Effector CD8-positive, alpha-beta T cell (primary cell): ENCODE results near the gene CD300C.
"Not testable (repeated sequence)": the region's sequence is repeated elsewhere in the genome, so short reads cannot be mapped to it uniquely, and the experiment has no call there.

Experiments used
- DNase-seq: peaks from one replicate; lab custom pipeline; 2025; lab: John Stamatoyannopoulos, UW

Gene CD300C

DNA sequence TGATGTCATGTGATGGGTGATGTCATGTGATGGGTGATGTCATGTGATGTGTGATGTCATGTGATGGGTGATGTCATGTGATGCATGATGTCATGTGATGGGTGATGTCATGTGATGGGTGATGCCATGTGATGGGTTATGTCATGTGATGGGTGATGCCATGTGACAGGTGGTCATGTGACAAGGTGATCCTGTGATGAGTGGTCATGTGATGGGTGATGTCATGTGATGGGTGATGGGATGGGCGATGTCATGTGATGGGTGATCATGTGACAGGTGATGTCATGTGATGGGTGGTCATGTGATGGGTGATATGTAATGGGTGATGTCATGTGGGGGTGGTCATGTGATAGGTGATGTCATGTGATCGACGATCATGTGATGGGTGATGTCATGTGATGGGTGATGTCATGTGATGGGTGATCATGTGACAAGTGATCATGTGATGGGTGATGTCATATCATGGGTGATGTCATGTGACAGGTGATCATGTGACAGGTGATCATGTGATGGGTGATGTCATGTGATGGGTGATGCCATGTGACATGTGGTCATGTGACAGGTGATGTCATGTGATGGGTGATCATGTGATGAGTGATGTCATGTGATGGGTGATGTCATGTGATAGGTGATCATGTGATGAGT is 31.8 kb downstream of the CD300C start:
- peak; percentile 54 for DNase-seq

DNA sequence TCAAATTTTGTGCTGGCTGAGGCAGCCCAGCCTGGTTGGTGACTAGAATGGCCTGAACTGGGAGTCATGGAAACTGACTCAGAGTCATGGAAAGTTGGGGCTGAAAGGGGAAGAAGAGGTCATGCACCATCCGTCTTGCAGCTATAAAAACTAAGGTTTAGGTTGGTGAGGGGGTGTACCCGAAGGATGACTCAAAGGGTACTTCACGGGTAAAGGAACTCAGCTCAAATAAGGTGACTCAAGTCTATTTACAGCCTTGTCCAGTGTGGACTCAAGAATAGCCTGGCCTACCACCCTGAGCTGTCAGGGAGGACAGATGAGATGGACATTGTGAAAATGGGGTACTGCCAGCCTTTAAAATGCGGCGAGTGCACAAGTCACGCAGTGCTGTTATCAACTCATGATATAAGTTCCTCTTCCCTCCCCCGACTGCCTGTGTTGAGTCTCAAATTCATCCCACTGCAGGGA is 33.3 kb downstream of the CD300C start:
- DNase-seq: no peak

DNA sequence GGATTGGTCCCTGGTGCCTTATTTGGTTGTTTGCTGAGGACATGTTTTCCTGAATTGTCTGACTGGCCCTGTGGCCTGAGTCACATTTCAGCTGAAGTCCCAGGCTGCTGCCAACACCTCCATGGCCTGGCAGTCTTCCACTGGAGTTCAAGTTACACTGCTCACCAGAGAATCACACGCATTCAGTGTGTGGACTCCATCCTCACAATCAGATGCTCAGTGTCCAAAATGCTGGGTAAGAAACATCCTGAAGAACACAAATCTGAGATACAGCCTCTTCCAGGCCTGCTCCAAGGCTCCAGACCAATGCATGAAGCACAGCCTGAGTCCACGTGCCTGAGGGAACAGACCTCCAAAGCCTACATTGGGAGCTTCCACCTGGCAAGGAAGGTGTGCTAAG is 33.9 kb downstream of the CD300C start:
- no peak for DNase-seq

DNA sequence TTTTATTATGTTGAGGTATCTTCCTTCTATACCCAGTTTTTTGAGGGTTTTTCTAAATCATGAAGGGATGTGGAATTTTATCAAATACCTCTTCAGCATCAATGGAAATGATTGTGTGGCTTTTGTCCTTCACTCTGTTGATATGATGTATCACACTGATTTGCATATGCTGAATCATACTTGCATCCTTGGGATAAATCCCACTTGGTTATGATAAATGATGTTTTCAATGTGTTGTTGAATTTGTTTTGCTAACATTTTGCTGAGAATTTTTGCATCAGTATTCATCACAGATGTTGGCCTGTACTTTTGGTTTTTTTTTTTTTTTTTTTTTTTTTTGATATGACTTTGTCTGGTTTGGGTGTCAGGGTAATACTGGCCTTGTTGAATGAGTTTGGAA is 37.8 kb downstream of the CD300C start:
- DNase-seq: no peak

DNA sequence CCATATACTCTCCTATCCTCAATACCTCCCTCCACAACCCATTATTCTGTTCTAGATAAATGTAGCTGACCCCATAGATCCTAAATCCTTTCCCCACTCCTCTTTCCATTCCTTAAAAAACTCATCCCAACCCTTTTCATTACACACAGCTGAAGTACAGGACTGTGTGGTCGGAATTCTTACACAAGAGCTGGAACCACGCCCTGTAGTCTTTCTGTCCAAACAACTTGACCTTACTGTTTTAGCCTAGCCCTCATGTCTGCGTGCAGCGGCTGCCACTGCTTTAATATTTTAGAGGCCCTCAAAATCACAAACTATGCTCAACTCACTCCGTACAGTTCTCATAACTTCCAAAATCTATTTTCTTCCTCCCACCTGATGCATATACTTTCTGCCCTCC is 42.0 kb downstream of the CD300C start:
- DNase-seq: not testable (repeated sequence)

DNA sequence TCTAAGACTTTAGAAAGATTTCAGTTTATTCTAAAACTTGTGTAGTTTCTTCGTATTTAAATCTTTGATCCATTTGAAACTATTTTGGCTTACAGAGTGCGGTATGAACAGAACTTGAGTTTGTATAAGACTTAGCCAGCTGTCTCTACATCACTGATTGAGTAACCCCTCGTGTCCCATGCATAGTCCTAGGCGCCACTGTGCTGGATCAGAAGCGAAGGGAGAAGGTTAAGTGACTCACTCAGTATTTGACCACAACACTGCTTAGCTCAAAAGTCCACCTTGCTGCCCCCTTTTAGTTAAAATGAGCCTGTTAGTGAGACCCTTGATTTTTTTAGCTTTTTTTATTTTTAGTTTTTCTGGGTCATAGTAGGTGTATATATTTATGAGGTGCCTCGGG is 43.1 kb downstream of the CD300C start:
- DNase-seq: no peak

DNA sequence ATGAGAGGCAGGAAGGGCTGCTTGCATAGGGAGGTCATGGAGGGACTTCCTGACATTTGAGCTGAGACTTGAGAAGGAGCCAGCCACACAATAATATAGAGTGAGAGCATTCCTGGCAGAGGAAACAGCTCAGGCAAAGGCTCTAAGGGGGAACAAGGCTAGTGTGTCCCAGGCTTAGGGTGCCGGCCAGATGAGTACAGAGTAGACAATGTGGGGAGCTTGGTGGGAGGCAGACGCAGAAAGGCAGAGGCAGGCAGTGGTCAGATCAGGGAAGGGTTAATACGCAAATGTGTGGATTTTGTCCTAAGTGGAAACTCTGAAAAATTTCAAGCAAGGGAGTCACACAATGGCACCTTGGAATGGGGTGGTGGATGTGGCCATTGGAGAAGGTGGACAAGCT is 45.9 kb downstream of the CD300C start:
- DNase-seq: no peak

DNA sequence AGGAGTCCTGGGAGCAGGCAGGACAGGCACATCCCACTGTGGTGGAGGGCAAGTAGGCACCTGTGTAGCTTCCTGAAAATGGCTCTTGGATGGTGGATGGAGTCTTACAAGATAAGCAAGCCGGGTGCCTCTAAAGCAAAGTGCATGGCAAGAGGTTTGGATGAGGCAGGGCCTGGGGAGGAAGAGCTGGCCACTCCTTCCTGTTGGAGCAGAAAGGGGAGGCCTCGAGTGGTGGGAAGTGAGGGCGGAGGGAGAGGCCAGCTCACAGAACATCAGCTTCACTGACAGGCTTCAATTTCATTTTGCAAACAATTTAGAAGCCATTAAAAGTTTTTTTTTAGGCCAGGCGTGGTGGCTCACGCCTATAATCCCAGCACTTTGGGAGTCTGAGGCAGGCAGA is 48.4 kb downstream of the CD300C start:
- DNase-seq: no peak

DNA sequence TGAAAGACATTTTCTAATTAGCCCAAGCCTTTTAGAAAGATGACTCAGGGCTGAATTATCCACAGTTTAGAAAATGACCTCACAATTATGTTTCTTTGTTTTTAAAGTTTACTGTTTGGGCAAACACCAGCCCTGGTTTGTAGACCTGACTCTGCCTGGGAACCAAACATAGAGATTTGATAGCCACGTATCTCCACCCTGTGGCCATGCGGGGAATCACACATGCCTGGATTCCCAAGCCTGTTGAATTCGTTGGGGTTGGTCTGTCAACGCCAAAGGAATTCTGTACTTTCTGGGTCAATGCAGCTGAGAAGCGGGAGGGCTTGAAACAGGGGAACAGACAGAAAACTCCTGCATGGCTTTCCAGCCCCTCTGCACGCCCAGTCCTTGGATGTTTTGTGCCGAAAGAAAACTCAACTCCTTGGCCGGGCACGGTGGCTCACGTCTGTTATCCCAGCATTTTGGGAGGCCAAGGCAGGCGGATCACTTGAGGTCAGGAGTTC is 52.5 kb downstream of the CD300C start:
- DNase-seq: peak; percentile 52

DNA sequence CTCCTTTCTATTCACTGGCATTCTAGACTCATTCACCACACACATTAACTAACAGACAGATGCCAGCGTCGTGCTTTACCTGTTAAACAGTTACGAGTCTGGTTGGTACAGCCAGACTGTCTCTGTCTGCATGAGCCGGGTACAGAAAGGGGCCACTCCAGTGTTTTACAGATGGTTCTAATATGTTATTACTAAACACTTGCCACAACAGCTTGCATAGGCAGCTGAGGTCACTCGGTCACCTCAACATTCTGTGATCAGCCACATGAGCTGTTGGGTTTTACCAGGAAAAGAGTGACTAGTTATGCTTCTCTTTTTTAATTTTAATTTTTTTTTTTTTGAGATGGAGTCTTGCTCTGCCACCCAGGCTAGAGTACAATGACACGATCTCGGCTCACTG is 54.3 kb downstream of the CD300C start:
- no peak for DNase-seq
